Neural progenitor cell (in vitro differentiated cells): ENCODE measurements around the gene GADD45B. TPM values are rescaled to one million over a fixed set of nuclear protein-coding genes. Genes with fewer than 3 reads are reported as not detected.

Experiments
- DNase-seq: peaks from one replicate; pipeline ENCODE4 v3.0.0-alpha.2; 2016; ENCODE audit warnings: low spot score
- H2AFZ ChIP-seq: fragments of 200-600 bp; sonication (generic); replicated peaks from 2 replicates; pipeline ENCODE4 v1.6.1; 2016; ENCODE audit warnings: antibody characterized with exemption
- H3F3A ChIP-seq: fragments of 200-600 bp; sonication (generic); 2 replicates; pipeline ENCODE4 v1.6.1; 2016; ENCODE audit warnings: antibody characterized with exemption, low read depth
- H3K27ac ChIP-seq: fragments of 200-600 bp; sonication (generic); 2 replicates; pipeline ENCODE4 v1.5.1; 2016; ENCODE audit warnings: mild to moderate bottlenecking
- H3K27me3 ChIP-seq: fragments of 200-600 bp; sonication (generic); 2 replicates; pipeline ENCODE4 v1.6.1; 2016; ENCODE audit warnings: mild to moderate bottlenecking, moderate library complexity
- H3K36me3 ChIP-seq: fragments of 200-600 bp; sonication (generic); 2 replicates; pipeline ENCODE4 v1.5.1; 2016
- H3K4me1 ChIP-seq: fragments of 200-600 bp; sonication (generic); 2 replicates; pipeline ENCODE4 v1.6.1; 2016; ENCODE audit warnings: mixed run types
- H3K4me2 ChIP-seq: fragments of 200-600 bp; sonication (generic); 2 replicates; pipeline ENCODE4 v1.6.1; 2016
- H3K4me3 ChIP-seq: fragments of 200-600 bp; sonication (generic); 2 replicates; pipeline ENCODE4 v1.5.1; 2016
- H3K79me2 ChIP-seq: fragments of 200-600 bp; sonication (generic); 2 replicates; pipeline ENCODE4 v1.6.1; 2016; ENCODE audit warnings: low read depth
- H3K9ac ChIP-seq: fragments of 200-600 bp; sonication (generic); 2 replicates; pipeline ENCODE4 v1.6.1; 2016
- H3K9me3 ChIP-seq: fragments of 200-600 bp; sonication (generic); 2 replicates; pipeline ENCODE4 v1.5.1; 2016; ENCODE audit warnings: low read depth
- H4K20me1 ChIP-seq: fragments of 200-600 bp; sonication (generic); 2 replicates; pipeline ENCODE4 v1.6.1; 2016; ENCODE audit warnings: low read depth
- H3K27ac Mint-ChIP-seq: 3 replicates; pipeline ENCODE4 v1.8.0; 2021; ENCODE audit warnings: mixed read lengths
- H3K27me3 Mint-ChIP-seq: 2 replicates; pipeline ENCODE4 v1.8.0; 2022; ENCODE audit warnings: low read depth, mild to moderate bottlenecking, inconsistent platforms, moderate library complexity, mixed read lengths; ENCODE audit not compliant: insufficient read depth
- H3K36me3 Mint-ChIP-seq: 3 replicates; pipeline ENCODE4 v1.8.0; 2021; ENCODE audit warnings: mixed read lengths
- H3K4me1 Mint-ChIP-seq: 3 replicates; pipeline ENCODE4 v1.8.0; 2021; ENCODE audit warnings: mixed read lengths
- H3K4me3 Mint-ChIP-seq: 3 replicates; pipeline ENCODE4 v1.8.0; 2021; ENCODE audit warnings: mild to moderate bottlenecking, moderate library complexity, mixed read lengths
- H3K9me3 Mint-ChIP-seq: 3 replicates; pipeline ENCODE4 v1.8.0; 2020; ENCODE audit warnings: mixed read lengths
- CTCF ChIP-seq: fragments of 200-600 bp; sonication (generic); IDR thresholded peaks from 2 replicates; pipeline ENCODE4 v1.5.1; 2017; ENCODE audit warnings: antibody characterized with exemption, mild to moderate bottlenecking
- EZH2 ChIP-seq: fragments of 200-600 bp; sonication (generic); IDR thresholded peaks from 2 replicates; pipeline ENCODE4 v1.6.1; 2017; ENCODE audit warnings: antibody characterized with exemption, mild to moderate bottlenecking, moderate library complexity
- EZH2phosphoT487 ChIP-seq: fragments of 200-600 bp; sonication (generic); IDR thresholded peaks from 2 replicates; pipeline ENCODE4 v1.6.1; 2017; ENCODE audit warnings: antibody characterized with exemption
- total RNA-seq: library from RNA; depleted of rRNA; stranded (reverse); fragments of >200 nt; gene quantifications from 2 replicates; pipeline ENCODE4 v1.2.3, GENCODE V29; 2015; ENCODE audit warnings: low replicate concordance

The GADD45B gene
- total RNA-seq, 1 donor from 2014 or later = 6.2 TPM

GRCh38 chr19:2519482-2519881, 43.6 kb downstream of the GADD45B start:
- no peak overlapping the region for H3K9ac ChIP-seq
- no peak overlapping the region for H2AFZ ChIP-seq
- no peak overlapping the region for H3K4me2 ChIP-seq
- peaks cover 16% of the 10 kb centered on the region for H3K4me1 ChIP-seq
- Mint-ChIP-seq H3K9me3 (no peaks in the 10 kb centered on the region), H3K4me1 (peaks cover 26% of the 10 kb centered on the region), H3K36me3 (no peaks in the 10 kb centered on the region), H3K4me3 (no peak overlapping the region), H3K27me3 (peaks cover 8% of the 10 kb centered on the region), H3K27ac (no peak overlapping the region)
- no peak overlapping the region for H3K27ac ChIP-seq
- TF ChIP-seq EZH2phosphoT487 (no peak), CTCF (no peak), EZH2 (no peak)
- H3K4me3 ChIP-seq = no peak overlapping the region
- H3K9me3 ChIP-seq = no peaks in the 10 kb centered on the region
- H3K79me2 ChIP-seq = no peaks in the 10 kb centered on the region
- H3F3A ChIP-seq = peaks cover 9% of the 10 kb centered on the region
- H3K36me3 ChIP-seq = no peaks in the 10 kb centered on the region
- no peaks in the 10 kb centered on the region for H3K27me3 ChIP-seq
- no peaks in the 10 kb centered on the region for H4K20me1 ChIP-seq
- no peak for DNase-seq

- Histone ChIP-seq H3K9me3 (no peaks in the 10 kb centered on the region), H3K4me2 (peak overlapping the region; percentile 3), H3F3A (peaks cover 20% of the 10 kb centered on the region), H3K4me1 (peaks cover 8% of the 10 kb centered on the region), H3K27ac (peak overlapping the region; percentile 21), H3K79me2 (no peaks in the 10 kb centered on the region), H3K9ac (no peak overlapping the region), H3K27me3 (no peaks in the 10 kb centered on the region), H2AFZ (no peak overlapping the region), H3K4me3 (no peak overlapping the region), H4K20me1 (no peaks in the 10 kb centered on the region), H3K36me3 (no peaks in the 10 kb centered on the region)
- Mint-ChIP-seq H3K9me3 (no peaks in the 10 kb centered on the region), H3K27ac (peak overlapping the region; percentile 78), H3K4me3 (no peak overlapping the region), H3K27me3 (peaks cover 8% of the 10 kb centered on the region), H3K36me3 (no peaks in the 10 kb centered on the region), H3K4me1 (peaks cover 25% of the 10 kb centered on the region)
- DNase-seq = peak; percentile 54
- TF ChIP-seq CTCF (peak; percentile 30), EZH2 (no peak), EZH2phosphoT487 (no peak)
Measured at GRCh38 chr19:2523630-2524311, 47.8 kb downstream of the GADD45B start.

GRCh38 chr19:2524361-2524839, 48.5 kb downstream of the GADD45B start:
- Mint-ChIP-seq H3K27ac (peak overlapping the region; percentile 54), H3K36me3 (no peaks in the 10 kb centered on the region), H3K4me1 (peaks cover 25% of the 10 kb centered on the region), H3K9me3 (no peaks in the 10 kb centered on the region), H3K27me3 (peaks cover 8% of the 10 kb centered on the region), H3K4me3 (no peak overlapping the region)
- Histone ChIP-seq H3K9me3 (no peaks in the 10 kb centered on the region), H3K36me3 (no peaks in the 10 kb centered on the region), H3K27me3 (no peaks in the 10 kb centered on the region), H4K20me1 (no peaks in the 10 kb centered on the region), H3K79me2 (no peaks in the 10 kb centered on the region), H3K9ac (no peak overlapping the region), H3K4me3 (no peak overlapping the region), H2AFZ (no peak overlapping the region), H3F3A (peaks cover 20% of the 10 kb centered on the region), H3K4me1 (peaks cover 8% of the 10 kb centered on the region), H3K4me2 (no peak overlapping the region), H3K27ac (no peak overlapping the region)
- no peak for DNase-seq
- TF ChIP-seq EZH2phosphoT487 (no peak), CTCF (no peak), EZH2 (no peak)
